Measurements from ENCODE around the gene KIFC3. TPM values are rescaled to one million over a fixed set of nuclear protein-coding genes. Genes with fewer than 3 reads are reported as not detected.

The KIFC3 gene
- total and polyA plus RNA-seq, 2 of the 13 experiments (the other 11 are each of a cell fraction or from before 2014, with no cell fraction given) = 42.1 to 45.3 TPM

DNA sequence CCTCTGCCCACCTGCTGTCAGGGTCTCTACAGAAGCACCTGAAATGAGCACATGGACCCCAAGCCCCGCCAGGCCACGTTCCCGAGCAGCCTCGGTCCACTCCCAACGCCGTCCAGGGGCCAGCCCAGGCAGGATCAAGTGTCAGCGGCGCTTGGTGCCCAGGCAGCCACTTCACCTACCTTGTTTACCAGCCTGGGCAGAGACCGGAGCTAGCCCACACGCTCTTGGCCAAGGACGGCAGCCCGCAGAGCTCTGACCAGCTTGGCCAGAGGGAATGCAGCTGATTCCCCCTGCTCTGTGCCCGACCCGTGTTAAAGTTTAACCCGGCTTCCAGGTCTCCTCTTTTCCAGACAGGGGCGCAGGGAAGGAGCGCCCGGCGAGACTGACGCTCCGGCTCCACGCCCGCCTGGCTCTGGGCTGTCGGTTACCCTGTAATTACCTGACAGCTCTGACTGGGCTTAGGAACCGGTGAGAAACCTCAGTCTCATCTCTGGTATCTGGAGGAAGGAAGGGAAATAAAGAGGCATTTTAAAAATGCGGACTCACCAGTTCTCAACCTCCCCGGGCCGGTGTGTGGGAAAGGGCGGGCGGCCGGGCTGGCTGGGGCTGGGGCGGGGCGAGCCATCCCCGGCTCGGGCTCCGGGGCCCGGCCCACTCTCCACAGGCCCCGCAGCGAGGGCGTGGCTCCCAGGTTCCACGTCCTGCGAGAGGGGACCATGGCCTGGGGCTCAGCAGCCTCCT lies 4.6 kb downstream of the KIFC3 start (continued):
- TF ChIP-seq, protein P1, sequence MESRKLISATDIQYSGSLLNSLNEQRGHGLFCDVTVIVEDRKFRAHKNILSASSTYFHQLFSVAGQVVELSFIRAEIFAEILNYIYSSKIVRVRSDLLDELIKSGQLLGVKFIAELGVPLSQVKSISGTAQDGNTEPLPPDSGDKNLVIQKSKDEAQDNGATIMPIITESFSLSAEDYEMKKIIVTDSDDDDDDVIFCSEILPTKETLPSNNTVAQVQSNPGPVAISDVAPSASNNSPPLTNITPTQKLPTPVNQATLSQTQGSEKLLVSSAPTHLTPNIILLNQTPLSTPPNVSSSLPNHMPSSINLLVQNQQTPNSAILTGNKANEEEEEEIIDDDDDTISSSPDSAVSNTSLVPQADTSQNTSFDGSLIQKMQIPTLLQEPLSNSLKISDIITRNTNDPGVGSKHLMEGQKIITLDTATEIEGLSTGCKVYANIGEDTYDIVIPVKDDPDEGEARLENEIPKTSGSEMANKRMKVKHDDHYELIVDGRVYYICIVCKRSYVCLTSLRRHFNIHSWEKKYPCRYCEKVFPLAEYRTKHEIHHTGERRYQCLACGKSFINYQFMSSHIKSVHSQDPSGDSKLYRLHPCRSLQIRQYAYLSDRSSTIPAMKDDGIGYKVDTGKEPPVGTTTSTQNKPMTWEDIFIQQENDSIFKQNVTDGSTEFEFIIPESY (CRISPR knock-in tag; IDR thresholded peaks at IDR 0.05) = no peak
- TF ChIP-seq, protein P2, sequence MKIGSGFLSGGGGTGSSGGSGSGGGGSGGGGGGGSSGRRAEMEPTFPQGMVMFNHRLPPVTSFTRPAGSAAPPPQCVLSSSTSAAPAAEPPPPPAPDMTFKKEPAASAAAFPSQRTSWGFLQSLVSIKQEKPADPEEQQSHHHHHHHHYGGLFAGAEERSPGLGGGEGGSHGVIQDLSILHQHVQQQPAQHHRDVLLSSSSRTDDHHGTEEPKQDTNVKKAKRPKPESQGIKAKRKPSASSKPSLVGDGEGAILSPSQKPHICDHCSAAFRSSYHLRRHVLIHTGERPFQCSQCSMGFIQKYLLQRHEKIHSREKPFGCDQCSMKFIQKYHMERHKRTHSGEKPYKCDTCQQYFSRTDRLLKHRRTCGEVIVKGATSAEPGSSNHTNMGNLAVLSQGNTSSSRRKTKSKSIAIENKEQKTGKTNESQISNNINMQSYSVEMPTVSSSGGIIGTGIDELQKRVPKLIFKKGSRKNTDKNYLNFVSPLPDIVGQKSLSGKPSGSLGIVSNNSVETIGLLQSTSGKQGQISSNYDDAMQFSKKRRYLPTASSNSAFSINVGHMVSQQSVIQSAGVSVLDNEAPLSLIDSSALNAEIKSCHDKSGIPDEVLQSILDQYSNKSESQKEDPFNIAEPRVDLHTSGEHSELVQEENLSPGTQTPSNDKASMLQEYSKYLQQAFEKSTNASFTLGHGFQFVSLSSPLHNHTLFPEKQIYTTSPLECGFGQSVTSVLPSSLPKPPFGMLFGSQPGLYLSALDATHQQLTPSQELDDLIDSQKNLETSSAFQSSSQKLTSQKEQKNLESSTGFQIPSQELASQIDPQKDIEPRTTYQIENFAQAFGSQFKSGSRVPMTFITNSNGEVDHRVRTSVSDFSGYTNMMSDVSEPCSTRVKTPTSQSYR (CRISPR knock-in tag; IDR thresholded peaks at IDR 0.05; ENCODE audit: borderline replicate concordance) = no peak
- peak in 1 of 2 experiments; percentile 57; a peak in 1 of 4 replicates for TF ChIP-seq POLR2A (IDR thresholded peaks at IDR 0.05; ENCODE audit: insufficient read depth in 1 of 2, low read depth in 2 of 2, low read length in 2 of 2)
- TF ChIP-seq, protein P3, sequence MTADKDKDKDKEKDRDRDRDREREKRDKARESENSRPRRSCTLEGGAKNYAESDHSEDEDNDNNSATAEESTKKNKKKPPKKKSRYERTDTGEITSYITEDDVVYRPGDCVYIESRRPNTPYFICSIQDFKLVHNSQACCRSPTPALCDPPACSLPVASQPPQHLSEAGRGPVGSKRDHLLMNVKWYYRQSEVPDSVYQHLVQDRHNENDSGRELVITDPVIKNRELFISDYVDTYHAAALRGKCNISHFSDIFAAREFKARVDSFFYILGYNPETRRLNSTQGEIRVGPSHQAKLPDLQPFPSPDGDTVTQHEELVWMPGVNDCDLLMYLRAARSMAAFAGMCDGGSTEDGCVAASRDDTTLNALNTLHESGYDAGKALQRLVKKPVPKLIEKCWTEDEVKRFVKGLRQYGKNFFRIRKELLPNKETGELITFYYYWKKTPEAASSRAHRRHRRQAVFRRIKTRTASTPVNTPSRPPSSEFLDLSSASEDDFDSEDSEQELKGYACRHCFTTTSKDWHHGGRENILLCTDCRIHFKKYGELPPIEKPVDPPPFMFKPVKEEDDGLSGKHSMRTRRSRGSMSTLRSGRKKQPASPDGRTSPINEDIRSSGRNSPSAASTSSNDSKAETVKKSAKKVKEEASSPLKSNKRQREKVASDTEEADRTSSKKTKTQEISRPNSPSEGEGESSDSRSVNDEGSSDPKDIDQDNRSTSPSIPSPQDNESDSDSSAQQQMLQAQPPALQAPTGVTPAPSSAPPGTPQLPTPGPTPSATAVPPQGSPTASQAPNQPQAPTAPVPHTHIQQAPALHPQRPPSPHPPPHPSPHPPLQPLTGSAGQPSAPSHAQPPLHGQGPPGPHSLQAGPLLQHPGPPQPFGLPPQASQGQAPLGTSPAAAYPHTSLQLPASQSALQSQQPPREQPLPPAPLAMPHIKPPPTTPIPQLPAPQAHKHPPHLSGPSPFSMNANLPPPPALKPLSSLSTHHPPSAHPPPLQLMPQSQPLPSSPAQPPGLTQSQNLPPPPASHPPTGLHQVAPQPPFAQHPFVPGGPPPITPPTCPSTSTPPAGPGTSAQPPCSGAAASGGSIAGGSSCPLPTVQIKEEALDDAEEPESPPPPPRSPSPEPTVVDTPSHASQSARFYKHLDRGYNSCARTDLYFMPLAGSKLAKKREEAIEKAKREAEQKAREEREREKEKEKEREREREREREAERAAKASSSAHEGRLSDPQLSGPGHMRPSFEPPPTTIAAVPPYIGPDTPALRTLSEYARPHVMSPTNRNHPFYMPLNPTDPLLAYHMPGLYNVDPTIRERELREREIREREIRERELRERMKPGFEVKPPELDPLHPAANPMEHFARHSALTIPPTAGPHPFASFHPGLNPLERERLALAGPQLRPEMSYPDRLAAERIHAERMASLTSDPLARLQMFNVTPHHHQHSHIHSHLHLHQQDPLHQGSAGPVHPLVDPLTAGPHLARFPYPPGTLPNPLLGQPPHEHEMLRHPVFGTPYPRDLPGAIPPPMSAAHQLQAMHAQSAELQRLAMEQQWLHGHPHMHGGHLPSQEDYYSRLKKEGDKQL (CRISPR knock-in tag; IDR thresholded peaks at IDR 0.05; ENCODE audit: low read depth) = no peak
- TF ChIP-seq NR2C2 (CRISPR knock-in tag; IDR thresholded peaks at IDR 0.05; ENCODE audit: borderline replicate concordance) = peak; percentile 36; the same call in 1 of the 2 replicates
- TF ChIP-seq NFATC3 (CRISPR knock-in tag; IDR thresholded peaks at IDR 0.05) = no peak
- TF ChIP-seq SETDB1 (CRISPR knock-in tag; IDR thresholded peaks at IDR 0.05; ENCODE audit: borderline replicate concordance) = no peak
- TF ChIP-seq KDM6A (CRISPR knock-in tag; IDR thresholded peaks at IDR 0.05; ENCODE audit: low read depth) = 0 out of 2 replicates have a peak, but pooled peaks have one; percentile 38
- TF ChIP-seq ZNF552 (CRISPR knock-in tag; IDR thresholded peaks at IDR 0.05; ENCODE audit: borderline replicate concordance) = no peak; the same call in 1 of the 2 replicates
- TF ChIP-seq, protein P4, sequence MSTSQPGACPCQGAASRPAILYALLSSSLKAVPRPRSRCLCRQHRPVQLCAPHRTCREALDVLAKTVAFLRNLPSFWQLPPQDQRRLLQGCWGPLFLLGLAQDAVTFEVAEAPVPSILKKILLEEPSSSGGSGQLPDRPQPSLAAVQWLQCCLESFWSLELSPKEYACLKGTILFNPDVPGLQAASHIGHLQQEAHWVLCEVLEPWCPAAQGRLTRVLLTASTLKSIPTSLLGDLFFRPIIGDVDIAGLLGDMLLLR (CRISPR knock-in tag; IDR thresholded peaks at IDR 0.05) = no peak
- TF ChIP-seq, protein P5, sequence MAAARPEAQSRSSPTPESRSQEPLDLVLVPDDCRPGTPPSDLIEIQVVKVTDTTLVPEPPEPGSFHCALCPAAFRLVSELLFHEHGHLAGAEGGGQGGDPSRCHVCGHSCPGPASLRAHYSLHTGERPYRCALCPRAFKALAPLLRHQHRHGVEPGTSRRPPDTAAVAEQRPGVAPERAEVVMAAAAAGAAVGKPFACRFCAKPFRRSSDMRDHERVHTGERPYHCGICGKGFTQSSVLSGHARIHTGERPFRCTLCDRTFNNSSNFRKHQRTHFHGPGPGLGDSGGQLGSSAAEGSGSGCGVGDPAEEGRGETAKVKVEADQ (CRISPR knock-in tag; IDR thresholded peaks at IDR 0.05; ENCODE audit: borderline replicate concordance) = peak; percentile 50; the same call in 1 of the 2 replicates
- TF ChIP-seq HDAC6 (IDR thresholded peaks at IDR 0.05; ENCODE audit: low read depth, low read length) = no peak

Data from HepG2 (cell line).